Measurements from ENCODE around the gene RBBP5. TPM values are rescaled to one million over a fixed set of nuclear protein-coding genes. Genes with fewer than 3 reads are reported as not detected.

The RBBP5 gene
- total RNA-seq, 1 experiment from 2014 or later: 31.1 TPM

DNA sequence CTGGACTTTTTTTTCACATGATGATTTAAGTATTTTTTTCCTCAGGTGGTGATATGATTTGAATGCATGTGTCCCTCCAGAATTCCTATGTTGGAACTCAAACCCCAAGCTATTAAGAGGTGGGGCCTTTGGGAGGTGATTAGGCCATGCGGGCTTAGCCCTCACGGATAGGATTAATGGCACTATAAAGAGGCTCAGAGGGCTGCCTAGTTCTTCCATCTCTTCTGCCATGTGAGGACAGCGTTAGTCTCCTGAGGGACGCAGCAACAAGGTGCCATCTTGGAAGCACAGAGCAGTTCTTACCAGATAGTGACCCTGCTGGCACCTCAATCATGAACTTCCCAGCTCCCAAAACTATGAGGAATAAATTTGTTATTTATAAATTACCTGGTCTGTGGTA, 18.3 kb upstream of the RBBP5 start:
- in situ Hi-C loops (cut with HindIII; ENCODE audit: low pct_unique_long_range_greater_than_20kb, low sequenced_read_pairs): no loop called here
- no peak for DNase-seq (ENCODE audit: low read depth)

DNA sequence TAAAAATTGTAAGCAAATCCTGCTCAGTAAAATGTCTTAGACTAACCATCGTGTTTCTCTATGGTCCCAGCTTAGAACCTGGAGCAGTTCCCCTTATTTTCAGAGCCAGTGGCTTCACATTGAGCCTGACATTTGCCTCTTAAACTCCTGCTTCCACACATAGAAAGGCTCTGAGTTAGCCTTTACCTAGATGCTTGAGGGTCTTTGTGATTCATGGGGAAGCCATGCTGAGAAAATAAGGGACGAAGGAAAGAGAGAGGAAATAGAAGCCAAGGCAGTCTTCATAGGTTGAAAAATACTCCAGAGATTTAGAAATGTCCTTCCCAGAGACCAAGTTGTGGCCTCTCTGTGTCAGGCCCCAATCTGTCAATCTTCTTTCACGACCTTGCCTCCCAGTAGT, 16.1 kb upstream of the RBBP5 start:
- in situ Hi-C loops (cut with HindIII; ENCODE audit: low pct_unique_long_range_greater_than_20kb, low sequenced_read_pairs): no loop called here
- no peak for DNase-seq (ENCODE audit: low read depth)

DNA sequence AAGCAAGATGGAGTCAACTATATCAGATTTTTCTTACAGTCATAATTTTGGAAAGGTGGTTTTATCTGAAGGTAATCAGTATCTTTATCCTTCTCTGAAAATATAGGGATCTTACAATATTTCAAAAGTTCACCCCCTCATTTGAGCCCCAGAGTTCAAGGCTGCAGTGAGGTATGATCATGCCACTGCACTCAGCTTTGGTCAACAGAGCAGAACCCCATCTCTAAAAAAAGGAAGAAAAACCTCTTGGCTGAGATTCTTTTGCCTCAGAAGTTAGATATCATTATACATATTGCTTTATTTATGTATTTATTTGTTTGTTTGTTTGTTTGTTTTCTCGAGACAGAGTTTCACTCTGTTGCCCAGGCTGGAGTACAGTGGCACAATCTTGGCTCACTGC, 11.5 kb upstream of the RBBP5 start:
- no peak for DNase-seq (ENCODE audit: low read depth)
- in situ Hi-C loops (cut with HindIII; ENCODE audit: low pct_unique_long_range_greater_than_20kb, low sequenced_read_pairs): no loop called here

DNA sequence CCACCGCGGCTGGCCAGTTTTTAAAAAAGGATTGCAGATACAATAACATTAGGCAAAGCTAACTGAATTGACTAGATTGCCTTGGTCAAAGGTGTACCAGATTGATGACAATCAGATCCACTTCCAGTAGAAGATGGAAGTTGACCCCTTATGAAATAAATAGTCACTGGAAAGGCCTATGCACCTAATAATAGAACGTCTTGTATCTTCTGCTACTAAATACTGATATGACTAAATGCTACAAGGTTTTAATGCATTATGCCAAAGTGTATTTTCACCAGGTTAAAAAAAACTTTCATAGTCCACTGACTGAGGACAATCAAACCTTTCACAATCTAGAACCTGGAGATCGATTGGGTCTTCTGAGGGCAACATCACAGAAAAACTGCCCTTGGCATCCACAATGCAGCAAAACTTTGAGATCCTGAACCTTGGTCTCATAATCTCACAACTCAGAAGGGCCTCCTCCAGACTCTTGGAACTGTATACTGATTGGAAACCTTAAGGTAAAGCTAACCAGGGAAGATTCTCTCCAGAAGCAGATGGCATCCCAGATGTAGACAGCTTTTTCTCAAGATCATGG, 7.8 kb upstream of the RBBP5 start:
- in situ Hi-C loops (cut with HindIII; ENCODE audit: low pct_unique_long_range_greater_than_20kb, low sequenced_read_pairs): no loop called here
- no peak for DNase-seq (ENCODE audit: low read depth)

DNA sequence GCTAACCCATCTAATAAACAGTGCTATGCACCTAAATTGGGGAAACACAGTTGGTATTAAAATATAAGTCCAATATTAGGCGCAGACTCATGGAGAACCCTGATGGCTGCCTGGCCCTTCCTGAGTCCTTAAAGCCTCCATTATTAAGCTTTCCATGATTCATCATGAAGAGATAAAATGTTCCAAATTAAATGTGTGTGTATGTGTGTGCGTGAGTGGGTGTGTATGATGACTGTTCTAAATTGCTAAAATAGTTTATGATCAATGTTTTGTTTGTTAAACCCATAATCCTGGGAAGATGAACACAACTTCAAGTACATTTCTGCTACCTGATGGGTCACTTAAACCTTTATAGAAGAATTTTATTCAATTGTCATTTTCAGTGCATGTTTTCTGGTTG, 6.3 kb upstream of the RBBP5 start:
- DNase-seq (ENCODE audit: low read depth): no peak
- in situ Hi-C loops (cut with HindIII; ENCODE audit: low pct_unique_long_range_greater_than_20kb, low sequenced_read_pairs): no loop called here

DNA sequence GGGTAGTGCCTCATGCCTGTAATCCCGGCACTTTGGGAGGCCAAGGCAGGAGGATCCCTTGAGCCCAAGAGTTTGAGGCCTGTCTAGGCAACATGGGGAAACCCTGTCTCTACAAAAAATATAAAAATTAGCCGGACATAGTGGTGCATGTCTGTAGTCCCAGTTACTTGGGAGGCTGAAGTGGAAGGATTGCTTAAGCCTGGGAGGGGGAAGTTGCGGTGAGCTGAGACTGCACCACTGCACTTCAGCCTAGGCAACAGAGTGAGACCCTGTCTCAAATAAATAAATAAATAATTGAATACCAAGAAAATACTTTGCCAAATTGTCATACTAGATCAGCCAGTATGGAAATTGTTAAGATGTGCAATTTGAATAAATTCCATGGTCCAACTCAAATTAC, 5.9 kb upstream of the RBBP5 start:
- in situ Hi-C loops (cut with HindIII; ENCODE audit: low pct_unique_long_range_greater_than_20kb, low sequenced_read_pairs): no loop called here
- no peak for DNase-seq (ENCODE audit: low read depth)

DNA sequence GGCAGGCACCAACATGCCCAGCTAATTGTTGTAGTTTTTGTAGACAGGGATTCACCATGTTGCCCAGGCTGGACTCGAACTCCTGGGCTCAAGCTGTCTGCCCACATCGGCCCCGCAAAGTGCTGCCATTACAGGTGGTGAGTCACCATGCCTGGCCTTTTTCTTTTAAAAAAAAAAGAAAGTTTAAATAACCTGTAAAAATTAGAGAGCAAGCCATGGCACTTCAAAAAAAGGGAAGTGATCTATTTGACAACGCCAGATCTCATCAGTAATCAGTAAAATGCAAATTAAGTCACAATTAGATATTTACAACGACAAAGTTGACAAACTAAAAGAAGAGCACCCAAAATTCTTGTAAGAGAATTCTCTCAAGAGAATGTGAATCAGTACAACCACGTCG, 2.9 kb upstream of the RBBP5 start:
- no peak for DNase-seq (ENCODE audit: low read depth)
- in situ Hi-C loops (cut with HindIII; ENCODE audit: low pct_unique_long_range_greater_than_20kb, low sequenced_read_pairs): no loop called here

DNA sequence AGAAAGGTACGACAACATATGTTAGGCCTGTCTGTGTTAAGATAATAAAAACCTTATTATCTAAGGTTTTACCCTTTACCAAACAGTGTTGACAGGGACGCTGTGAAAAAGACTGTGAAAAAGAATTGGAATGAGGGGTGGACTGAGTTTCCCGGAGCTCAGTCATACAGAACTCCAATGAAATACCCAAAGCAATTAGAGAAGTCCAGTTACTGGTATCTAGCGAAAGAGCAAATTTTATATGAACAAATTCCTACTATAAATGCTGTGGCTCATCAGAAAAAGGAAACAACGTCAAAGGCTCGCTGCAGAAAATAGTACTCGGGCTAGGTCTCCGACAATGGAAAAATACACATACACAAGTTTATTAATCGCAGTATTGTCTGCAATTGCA, 708 bp upstream of the RBBP5 start:
- in situ Hi-C loops (cut with HindIII; ENCODE audit: low pct_unique_long_range_greater_than_20kb, low sequenced_read_pairs): no loop called here
- no peak for DNase-seq (ENCODE audit: low read depth)

DNA sequence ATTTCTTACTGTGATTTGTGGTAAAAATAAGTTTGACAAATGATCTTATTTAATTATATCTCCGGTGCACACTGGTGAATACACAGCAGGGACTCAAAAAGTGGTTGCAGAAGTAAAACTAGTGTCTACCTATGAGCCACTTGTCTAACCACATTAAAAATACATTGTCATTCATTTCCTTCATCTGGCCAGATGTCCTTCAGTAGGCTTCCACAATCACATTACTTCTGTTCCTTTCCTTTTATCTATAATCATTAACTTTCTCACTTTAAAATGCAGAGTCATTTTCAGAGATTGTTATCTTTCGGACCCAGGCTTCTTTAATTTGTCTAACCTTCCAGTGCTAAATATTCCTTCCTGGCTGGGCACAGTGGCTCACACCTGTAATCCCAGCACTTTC, 3.0 kb downstream of the RBBP5 start:
- in situ Hi-C loops (cut with HindIII; ENCODE audit: low pct_unique_long_range_greater_than_20kb, low sequenced_read_pairs): no loop called here

DNA sequence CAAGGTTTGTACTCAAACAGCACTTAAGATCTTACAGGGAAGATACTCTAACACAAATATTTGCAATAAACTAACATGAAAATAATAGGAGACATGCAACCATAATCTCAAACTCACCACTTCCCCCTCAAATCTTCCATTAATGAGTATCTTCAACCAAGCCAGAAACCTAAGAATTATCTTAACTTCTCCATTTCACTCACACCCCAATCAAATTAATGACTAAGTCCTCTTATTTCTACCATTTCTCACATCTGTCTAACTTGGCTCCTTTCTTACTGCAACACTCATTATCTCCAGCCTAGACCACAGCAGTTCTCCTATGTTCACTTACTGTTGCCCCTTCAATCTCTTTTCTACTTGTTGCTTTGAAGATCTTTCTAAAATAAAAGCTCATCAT, 10.4 kb downstream of the RBBP5 start:
- no peak for DNase-seq (ENCODE audit: low read depth)
- in situ Hi-C loops (cut with HindIII; ENCODE audit: low pct_unique_long_range_greater_than_20kb, low sequenced_read_pairs): no loop called here

More for the DNA sequence above, 3.0 kb downstream of the RBBP5 start:
- DNase-seq (ENCODE audit: low read depth): peak; percentile 69

DNA sequence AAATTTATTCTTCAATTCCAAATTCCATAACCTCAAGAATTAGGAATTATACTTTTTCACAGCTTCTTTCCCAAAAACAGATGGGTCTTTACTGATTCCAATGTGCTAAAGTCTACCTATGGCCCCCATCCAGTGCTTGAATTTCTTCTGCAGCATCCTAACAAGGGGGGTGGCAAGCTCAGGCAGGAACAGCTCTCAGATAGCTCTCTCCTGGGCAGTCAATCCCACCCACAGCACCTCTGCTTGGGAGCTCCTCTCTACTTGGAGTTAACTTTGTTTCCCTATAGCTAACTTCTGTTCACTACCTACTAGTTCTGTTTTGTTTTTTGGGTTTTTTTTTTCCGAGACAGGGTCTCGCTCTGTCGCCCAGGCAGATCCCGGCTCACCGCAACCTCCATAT, 12.1 kb downstream of the RBBP5 start:
- no peak for DNase-seq (ENCODE audit: low read depth)
- in situ Hi-C loops (cut with HindIII; ENCODE audit: low pct_unique_long_range_greater_than_20kb, low sequenced_read_pairs): no loop called here

DNA sequence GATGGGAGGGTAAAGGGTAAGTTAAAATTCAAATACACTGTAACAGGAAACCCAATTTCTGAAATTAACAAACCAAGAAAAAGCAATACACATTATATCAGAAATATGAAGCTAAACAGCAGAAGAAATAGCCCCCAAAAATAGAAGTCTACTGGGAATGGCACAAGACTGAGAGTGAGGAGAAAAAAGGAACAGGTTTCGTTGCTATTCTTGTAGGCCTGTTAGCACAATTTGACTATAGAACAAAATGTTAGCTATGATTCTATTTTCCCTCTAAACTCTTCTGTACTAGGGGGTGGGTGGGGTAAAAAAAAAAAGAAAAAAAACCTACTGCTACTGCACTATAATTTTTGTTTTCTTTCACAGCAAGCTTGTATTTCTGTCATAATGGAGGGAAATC, 12.5 kb downstream of the RBBP5 start:
- in situ Hi-C loops (cut with HindIII; ENCODE audit: low pct_unique_long_range_greater_than_20kb, low sequenced_read_pairs): no loop called here
- DNase-seq (ENCODE audit: low read depth): no peak

DNA sequence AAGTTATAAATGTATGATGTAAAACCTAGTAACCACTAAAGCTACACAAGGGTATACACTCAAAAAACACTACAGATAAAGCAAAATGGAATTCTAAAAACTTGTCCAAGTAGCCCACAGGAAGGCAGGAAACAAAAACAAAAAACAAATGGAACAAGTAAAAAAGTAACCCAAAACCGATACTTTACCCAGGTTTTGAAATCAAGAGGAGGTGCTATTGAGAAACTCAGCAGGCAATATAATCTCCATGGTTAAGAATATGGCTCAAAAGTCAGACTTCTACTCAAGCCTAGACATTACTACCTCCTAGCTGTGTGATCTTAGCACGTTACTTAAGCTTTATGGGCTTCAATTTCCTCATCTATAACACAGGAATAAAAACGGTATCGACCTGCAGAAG, 13.3 kb downstream of the RBBP5 start:
- no peak for DNase-seq (ENCODE audit: low read depth)
- in situ Hi-C loops (cut with HindIII; ENCODE audit: low pct_unique_long_range_greater_than_20kb, low sequenced_read_pairs): no loop called here

DNA sequence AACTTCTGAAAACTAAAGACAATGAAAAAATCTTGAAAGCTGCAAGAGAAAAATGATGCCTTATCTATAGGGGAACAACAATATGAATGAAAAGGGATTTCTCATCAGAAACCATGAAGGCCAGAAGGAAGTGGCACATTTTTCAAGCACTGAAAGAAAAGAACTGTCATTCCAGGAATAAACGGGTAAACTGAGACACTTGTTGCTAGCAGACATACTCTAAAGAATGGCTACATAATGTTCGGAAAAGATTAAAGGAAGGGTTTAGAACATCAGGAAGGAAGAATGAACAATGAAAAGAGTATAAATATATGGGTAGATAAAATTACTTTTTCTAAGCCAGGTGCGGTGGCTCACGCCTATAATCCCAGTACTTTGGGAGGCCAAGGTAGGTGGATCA, 14.5 kb downstream of the RBBP5 start:
- DNase-seq (ENCODE audit: low read depth): no peak
- in situ Hi-C loops (cut with HindIII; ENCODE audit: low pct_unique_long_range_greater_than_20kb, low sequenced_read_pairs): no loop called here

DNA sequence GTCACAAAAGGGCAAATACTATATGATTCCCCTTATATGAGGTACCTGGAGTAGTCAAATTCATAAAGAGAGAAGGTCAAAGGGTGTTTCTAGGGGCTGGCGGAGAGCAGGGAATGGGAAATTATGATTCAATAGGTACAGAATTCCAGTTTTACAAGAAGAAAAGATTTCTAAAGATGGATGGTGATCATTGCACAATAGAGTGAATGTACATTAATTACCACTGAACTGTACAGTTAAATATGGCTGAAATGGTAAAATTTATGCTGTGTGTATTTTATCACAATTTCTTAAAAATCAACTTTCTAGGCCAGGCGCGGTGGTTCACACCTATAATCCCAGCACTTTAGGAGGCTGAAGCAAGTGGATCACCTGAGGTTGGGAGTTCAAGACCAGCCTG, 19.4 kb downstream of the RBBP5 start:
- DNase-seq (ENCODE audit: low read depth): no peak
- in situ Hi-C loops (cut with HindIII; ENCODE audit: low pct_unique_long_range_greater_than_20kb, low sequenced_read_pairs): no loop called here

DNA sequence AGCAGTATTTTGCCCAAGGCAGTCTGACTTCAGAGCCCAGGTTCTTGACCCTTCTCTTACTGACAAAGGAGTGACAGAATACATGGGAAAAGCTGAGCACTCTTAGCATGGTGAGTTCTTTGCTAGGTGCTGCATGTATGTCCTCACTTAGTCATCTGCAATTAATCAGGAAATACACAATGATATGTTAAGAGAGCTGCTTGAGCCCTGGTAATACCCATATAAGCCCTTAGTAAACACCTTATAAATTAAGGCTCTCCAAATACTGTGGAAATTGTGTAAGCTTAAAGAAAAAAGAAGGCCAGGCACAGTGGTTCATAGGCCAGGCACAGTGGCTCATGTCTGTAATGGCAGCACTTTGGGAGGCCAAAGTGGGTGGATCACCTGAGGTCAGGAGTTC, 23.5 kb downstream of the RBBP5 start:
- in situ Hi-C loops (cut with HindIII; ENCODE audit: low pct_unique_long_range_greater_than_20kb, low sequenced_read_pairs): no loop called here
- DNase-seq (ENCODE audit: low read depth): no peak

DNA sequence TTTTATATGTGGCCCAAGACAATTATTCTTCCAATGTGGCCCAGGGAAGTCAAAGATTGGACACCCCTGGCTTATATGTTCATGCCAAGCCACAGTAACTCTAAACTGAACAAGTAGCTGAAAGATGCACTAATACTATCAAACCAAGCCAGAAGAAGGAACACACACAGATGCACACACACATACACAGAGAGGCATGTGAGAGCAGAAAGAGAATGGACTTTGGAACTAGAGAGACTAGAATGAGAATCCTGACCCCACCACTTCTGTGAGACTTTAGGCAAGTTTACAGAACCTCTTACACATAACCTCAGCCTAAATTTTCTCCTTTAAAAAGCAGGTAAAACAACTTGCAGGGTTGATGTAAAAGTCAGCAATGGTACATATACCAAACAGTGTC, 26.4 kb downstream of the RBBP5 start:
- in situ Hi-C loops (cut with HindIII; ENCODE audit: low pct_unique_long_range_greater_than_20kb, low sequenced_read_pairs): no loop called here
- DNase-seq (ENCODE audit: low read depth): no peak

DNA sequence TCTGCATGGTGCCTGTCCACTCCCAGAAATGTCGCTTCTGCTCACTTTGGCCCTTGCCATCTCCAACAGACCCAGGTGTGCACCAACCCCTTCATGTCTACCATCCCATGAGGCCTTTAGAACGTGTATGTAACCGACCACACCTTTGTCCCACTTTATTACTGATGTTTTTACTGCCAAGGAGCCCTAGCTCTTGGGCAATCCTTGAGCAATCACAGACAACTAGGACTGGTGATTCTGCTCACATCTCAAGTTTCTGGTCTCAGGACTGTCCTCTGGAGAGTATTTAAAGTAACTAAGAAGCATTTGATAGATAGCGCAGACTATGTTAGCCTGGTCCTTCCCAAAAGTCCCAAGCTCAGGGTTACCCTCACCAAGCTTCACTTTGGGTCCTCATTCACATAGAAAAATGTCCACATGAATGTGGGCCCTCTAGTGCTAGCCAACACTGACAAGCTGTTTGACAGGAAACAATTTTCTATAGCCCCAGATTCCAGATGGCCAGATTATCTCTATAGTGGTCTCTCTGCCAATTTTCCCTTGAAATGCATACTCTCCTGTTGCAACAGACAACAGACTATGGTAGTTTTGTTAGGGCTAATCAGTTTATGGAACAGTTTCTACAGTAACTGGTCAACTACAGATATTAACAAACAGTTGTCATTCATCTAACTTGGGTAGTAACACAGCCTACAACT, 30.6 kb downstream of the RBBP5 start:
- in situ Hi-C loops (cut with HindIII; ENCODE audit: low pct_unique_long_range_greater_than_20kb, low sequenced_read_pairs): no loop called here
- no peak for DNase-seq (ENCODE audit: low read depth)

DNA sequence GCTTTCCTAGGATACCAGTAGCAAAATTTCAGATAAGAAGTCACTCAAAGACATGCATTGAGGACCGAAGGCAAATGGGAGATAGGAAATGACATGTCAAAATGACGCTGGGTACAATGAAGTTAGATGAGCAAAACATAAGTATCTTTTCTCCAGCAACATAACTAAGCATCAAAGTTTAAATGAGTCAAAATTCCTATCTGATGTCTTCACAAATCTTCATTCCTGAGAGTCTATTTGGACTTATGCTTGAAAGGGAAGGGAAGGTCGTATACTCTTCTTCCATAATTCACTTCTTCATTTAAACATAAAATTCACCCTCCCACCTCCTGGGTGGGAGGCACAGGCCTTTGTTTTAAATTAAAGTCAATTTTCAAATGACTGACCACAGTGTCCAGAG, 33.4 kb downstream of the RBBP5 start:
- no peak for DNase-seq (ENCODE audit: low read depth)
- in situ Hi-C loops (cut with HindIII; ENCODE audit: low pct_unique_long_range_greater_than_20kb, low sequenced_read_pairs): no loop called here

DNA sequence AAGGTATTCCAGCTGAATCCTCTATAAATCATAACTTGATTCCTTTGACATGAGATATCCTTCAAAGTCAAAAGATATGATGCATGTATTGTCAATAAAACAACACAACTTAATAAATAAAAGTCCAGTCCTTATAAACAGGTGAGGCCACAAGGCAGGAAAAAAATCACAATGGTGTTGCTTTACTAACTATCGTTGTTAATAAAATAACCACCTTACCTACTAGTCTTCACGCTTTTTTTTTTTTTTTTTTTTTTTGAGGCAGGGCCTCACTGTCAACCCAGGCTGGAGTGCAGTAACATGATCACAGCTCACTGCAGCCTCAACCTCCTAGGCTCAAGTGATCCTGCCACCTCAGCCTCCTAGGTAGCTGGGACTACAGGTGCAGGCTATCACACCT, 37.4 kb downstream of the RBBP5 start, which contains the start of gene TMEM81:
Gene TMEM81, minus strand, starts transcription at position 101 of the 400 bp plus-strand sequence. CDS start 140 bp downstream, outside the sequence.
- in situ Hi-C loops (cut with HindIII; ENCODE audit: low pct_unique_long_range_greater_than_20kb, low sequenced_read_pairs): no loop called here
- DNase-seq (ENCODE audit: low read depth): no peak
